Activated CD4-positive, CD25-positive, alpha-beta regulatory T cell treated with anti-CD3 and anti-CD28 coated beads, Interleukin-2, amount 50 U/mL, for 16 hours (primary cell): Measurements from ENCODE around the gene NUBP2.

Experiments
- DNase-seq: peaks from one replicate; pipeline ENCODE4 v3.0.0-alpha.2; 2020; ENCODE audit warnings: low read depth, low spot score

The NUBP2 gene

DNA sequence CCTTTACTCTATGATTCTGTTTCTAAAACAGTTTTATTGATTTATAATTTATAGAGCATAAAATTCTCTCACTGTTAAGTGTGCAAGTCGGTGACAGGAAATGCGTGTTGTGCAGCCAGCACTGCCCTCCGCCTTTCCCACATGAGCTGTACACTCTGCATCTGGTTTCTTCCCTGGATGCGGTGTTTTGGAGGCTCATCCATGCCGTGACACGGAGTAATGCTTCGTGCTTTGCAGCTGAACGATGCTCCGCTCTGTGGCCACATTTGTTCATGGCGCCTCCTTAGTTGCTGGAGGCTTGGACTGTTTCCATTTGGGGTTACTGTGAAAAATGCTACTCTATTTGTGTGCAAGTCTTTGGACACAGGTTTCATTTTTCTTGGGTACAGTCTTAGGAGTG lies 17.9 kb downstream of the NUBP2 start:
- DNase-seq = no peak

DNA sequence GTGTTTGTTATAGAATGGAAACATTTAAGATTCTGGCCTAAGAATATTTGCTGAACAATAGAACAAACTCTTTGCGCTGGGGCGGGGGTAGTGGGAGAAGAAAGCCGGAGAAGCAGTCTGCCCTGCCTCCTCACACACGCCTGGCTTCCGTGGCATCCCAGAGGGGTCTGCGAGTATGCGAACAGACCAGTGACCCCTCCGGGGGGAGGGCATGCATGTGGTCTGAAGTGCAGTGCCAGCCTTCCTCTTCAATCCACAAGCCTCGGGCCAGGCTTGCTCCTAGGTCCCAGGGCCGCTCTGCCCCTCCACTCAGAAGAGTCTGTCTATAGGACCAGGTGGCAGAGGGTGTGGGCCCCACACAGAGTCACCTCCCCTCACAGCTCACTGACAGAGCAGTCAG lies 24.9 kb downstream of the NUBP2 start:
- no peak for DNase-seq

DNA sequence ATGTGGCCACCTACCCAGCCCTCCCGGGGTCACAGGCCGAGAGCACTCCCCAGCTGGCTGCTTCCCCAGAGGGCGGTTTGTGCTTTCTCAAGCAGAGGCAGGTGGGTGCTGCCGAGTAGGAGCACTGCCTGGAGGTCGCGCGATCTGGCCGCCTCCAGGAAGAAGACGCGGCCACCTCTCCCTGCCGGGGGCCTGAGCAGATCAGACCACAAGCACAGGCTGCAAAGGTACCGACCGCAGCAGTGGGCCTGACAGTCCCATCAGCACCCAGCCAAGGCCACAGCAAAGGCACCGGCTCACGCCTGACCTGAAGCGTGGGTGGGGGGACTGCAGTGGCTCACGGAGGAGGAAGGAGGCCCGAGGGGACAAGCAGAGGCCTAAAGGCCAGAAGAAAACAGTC lies 25.9 kb downstream of the NUBP2 start:
- no peak for DNase-seq

DNA sequence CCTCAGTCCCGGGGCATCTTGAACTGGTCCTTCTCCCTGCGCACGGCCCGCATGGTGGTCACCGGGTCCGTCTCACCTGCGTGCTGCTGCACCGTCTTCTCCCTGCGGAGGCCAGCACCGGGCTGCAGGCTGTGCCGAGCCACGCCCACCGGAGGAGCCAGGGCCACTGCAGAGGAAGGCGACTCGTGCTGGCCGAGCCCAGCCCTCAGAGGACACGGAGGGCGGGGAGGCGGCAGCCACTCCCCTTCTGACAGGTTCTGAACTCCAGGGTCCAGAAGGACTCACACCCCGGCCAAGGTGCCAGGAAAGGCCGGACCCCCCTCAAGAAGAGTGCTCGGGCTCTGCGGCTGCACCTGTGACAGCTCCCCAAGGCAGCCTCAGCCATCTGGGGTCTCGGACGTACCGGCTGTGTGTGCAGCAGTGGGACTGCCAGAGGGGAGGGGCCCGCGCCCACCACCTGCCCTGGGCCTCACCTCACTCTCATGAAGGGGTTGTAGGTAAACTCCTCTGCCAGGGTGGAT lies 26.6 kb downstream of the NUBP2 start:
- no peak for DNase-seq

DNA sequence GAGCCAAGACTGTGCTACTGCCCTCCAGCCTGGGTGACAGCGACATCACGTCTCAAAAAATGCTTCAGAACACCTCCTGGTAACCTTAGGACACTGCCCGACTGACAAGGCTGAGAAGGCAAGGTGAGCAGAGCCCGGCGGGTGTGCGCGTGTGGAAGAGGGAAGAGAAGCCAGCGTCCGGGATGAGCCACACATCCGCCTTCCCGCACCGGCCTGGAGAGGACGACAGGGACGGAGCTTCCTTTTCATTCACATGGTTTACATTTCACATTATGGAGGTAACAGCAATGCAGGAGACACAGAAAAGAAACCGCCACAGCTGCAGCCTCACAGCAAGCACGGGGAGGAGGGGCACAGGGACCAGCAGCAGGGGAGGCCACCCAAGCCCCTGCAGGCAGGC lies 27.3 kb downstream of the NUBP2 start:
- DNase-seq = no peak

DNA sequence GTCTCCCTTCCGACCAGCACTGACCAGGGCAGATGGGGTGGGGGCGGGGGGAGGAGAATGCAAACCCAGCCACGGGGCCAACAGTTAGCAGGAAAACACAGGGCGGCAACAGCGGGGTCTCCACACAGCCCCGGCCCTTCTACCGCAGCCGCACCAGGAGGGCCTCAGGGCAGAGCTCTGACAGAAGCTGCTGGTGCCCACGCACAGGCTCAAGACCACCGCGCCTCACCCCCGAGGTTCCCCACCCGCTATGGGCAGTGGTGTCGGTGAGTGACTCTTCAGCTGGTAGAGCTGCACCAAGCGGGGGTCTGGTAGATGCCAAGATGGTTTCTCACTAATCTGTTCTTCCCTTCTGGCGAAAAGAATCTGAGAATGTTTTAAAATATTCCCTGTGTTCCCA lies 27.8 kb downstream of the NUBP2 start:
- DNase-seq = no peak

DNA sequence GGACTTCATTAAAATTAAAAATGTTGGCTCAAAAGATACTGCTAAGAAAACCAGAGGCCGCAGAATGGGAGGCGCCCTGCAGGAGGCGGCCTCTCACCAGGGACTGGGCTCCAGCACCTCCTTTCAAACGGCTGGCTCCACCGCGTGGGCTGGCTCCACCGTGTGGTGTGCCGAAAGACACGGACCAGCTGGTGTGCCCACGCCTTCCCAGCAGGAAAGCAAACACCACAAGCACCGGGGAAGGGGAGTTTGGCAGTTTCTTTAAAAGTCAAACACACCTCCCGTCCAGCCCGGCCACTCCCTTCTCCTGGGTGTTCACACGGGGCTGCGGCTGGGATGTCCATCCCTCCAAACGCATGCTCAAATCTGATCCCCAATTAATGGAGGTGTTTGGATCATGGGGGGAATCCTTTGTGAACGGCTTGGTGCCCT lies 30.0 kb downstream of the NUBP2 start:
- DNase-seq = no peak

DNA sequence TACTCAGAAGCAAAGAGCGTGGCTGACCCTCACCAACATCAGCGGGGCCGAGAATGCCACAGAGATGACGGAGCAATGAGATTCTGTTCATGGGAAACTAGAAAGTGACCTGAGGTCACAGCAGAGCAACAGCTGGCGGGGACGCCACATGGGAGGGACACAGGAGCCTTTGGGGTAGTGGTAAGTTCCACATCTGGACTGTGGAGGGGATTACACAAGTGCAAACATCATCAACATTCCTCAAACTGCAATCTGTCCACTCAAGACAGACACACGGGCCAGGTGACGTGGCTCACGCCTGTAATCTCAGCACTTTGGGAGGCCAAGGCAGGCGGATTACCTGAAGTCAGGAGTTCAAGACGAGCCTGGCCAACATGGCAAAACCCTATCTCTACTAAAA lies 32.7 kb downstream of the NUBP2 start:
- DNase-seq = no peak

DNA sequence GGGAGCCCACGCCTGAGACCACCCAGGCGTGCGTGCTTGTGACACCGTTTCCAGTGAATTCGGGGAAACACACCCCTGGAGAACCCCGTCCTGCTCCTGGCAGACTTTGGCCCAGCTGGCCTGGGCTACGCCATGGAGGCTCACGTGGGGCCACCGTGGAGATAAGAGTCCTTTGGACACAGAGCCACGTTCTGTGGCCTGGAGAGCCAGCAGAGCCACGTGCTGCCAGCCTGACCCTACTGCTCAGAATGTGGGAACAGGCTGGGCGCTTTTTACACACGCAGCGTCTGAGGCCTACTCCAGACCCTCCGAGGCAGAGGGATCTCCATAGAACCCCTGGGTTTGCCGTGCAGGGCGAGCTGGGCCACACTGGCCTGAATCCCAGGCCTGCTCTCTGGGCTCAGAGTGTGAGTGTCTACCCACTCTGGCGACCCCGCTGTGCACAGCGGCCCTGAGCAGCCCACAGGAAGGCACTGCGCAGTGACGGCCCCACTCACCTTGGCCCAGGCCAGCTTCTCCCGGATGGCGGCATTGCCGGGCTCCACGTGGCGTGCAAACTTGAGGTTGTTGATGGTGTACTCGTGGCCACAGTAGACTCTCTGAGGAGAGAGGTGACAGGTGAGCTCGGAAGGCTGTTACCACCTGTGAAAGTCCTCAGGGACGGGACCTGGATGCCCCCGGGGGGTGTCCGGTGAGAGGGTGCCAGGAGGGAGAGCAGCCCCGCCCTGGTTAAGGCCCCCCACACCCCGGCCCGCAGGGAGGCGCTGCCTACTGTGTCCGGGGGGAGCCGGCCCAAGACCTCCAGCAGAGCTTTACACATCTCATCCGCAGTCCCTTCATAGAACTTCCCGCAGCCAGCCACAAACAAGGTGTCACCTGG lies 33.9 kb downstream of the NUBP2 start:
- no peak for DNase-seq

DNA sequence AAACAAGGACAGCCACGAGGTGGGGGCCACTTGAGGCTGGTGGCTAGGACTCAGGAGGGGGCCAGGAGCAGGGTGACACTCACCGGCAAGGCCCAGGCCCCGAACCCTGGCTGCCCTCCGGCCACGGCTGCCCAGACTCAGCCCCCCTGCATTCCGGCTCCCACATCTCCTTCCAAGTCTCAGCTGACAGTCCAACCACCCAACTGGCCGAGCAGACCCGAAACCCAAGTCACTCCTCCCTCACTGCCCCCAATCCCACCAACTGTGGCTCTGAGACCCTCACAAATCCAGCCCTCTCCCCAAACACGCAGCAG lies 34.5 kb downstream of the NUBP2 start:
- DNase-seq = no peak

DNA sequence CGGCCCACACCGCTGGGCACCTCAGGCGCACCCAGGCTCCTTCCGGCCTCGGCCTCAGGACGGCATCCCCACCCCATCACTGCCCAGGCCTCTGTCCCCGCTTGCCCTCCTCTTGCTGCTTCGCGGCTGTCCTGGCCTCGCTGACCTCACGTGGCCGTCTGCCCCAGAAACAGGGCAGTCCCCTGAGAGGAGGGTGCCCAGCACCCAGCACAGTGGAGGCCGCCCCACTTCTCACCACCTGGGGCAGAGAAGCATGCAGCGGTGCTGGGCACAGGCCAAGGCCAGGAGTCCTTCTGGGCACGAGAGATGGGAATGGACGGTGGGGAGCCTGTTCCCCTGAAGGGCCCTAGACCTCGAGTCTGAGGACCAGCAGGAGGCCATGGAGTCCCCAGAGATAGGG lies 35.0 kb downstream of the NUBP2 start:
- no peak for DNase-seq

DNA sequence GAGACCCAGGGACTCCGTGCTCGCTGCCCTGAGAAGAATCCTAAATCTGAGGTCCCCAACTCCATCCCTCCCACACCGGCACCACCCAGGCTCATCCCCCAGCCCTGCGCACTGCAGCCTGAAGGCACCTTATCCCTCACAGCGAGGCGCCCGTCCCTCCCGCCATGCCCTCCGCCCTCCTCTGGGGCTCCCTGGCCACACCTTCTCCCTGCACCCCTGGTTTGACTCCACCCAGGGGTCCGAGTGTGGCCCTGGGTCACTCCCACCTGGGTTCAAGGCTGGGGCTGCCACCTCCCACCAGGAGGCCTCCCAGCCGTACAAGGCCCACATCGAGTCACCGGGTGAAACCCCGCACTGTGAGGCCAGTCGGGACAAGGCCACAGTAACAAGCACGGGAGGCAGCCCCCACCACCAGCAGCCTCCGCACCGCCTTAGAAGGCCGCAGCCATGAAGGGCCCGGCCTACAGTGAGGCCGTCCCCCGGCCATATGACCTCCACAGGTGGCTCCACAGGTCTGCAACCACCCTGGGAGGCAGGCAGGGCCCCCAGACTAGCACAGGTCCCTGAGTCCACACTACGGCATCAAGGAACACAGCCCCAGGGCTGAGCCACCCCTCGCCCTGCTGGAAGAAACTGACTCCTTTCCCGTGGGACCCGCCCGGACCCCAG lies 35.6 kb downstream of the NUBP2 start:
- no peak for DNase-seq

DNA sequence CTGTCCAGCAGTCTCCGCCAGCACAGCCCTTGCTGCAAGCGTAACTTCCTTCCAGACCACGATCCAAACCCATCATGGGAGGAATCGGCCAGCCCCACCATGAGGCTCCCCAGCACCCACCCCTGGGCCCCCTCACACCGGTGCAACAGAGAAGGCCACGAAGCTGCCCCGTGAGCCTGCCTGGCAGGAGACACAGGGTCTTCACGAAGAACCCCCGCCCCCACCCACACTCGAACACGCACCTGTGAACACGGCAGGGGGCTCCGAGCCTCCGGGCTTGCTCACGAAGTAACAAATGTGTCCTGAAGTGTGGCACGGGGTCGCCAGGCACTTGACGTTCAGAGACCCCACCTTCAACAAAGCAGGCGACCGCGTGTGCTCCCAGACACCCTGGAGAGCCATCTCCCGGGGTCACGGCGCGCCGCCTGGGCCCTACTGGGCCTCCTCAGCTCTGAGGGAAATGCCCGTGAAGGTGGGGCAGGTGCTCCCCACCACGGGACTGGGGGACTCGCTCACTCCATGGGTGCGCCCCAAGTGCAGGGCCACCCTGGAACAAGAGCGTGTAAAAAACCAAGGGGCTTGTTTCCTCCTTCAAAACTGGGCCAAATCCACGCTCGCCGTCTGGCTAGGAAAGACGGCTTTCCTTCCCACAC lies 36.2 kb downstream of the NUBP2 start:
- DNase-seq = no peak

DNA sequence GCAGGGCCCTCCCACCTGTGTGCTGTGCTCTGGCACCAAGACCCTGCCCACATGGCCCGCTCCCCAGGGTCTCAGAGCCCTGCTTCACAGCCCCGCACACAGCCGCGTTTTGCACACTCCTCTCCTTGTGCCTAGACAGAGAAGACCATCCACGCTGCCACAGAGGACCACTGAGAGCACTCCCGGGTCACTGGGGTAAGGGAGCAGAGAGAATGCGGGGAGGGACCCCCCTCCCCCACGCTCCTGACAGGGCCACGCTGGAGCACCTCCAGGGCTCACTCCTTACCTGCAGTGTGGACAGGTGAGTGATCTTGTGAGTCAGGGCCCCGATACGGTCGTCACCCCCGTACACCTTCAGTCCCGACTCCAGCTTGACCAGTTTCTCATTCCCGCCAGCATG lies 36.9 kb downstream of the NUBP2 start:
- no peak for DNase-seq

DNA sequence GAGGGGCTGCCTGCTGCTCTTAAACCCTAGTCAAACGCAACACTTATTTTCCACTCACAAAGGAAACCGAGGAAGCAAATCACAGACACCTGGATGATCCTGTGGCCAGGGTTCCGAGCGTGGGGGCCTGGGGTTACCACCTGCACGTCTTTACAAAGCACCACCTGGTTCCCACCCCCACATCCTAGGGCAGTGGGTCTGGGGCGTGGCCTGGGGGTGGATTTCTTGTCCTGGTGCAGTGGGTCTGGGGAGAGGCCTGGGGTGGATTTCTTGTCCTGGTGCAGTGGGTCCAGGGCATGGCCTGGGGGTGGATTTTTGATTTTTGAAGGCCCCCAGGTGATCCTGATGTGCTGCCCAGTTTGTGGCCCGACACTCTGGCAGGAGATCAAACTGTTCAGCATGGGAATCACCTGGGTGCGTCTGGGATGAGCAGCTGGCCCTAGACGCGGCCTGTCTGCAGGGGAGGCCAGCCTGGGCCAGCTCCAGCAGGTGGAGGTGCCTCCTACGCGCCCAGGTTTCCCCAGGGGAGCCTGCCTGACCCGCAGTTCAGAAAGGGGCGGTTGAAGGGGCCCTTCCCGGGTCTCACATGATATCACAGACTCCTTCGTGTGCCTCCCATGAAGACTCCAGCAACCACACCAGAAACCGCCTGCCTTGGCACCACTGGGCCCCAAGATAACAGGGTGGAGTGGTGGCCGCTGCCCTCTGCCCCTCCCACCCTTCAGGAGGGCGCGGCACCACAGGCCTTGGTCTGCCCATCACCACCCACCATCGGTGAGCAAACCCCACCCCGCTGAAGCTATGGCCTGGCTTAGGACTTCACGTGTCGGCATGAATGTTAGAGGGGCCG lies 37.6 kb downstream of the NUBP2 start:
- DNase-seq = no peak

DNA sequence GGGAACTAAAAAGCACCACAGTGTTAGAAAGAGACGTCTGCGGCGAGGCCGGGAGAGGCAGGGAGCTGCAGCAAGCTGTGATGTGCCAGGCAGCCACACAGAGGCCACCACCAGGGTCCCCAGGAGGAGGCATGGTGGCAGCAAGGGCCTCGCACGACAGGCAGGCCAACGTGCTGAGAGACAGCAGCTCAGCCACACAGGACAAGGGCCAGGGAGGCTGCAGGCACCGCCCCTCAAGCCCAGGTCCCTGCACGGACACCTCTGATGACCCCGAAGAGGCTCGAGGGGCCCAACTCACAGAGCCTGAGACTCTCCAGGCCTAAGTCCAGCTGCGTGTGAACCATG lies 38.2 kb downstream of the NUBP2 start:
- DNase-seq = no peak

DNA sequence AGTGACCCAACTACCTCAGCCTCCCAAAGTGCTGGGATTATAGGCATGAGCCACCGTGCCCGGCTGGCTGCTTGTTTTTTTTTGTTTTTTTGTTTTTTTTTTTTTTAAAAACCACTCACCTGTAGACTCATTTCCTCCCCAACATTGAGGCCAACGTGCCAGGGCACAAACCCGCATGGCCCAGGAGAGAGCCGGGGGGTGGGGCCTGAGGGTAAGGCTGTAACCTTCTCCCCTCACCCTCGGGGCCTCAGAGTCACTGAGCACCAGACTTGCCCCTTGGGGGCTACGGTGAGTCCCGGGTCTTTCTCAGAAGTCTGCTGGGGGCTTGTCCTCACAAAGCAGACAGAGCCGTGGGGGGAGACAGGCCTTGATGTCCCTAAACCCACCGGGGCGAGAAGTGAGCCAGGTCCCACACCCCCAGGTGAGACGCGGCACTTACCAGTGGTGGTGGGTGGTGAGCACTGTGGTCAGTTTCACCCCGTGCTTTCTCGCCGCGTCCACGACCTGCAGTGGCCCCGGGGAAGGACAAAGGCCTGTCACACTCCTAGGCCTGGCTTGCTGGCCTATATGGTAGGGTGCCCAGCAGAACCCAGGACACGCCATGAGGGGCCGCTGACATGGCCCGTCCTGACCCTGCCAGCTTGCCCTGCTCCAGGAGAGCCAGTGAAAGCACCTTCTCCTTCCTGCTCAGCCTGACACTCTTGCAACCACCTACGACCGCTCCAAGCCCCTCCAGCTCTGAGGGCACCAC lies 39.3 kb downstream of the NUBP2 start:
- DNase-seq = no peak

DNA sequence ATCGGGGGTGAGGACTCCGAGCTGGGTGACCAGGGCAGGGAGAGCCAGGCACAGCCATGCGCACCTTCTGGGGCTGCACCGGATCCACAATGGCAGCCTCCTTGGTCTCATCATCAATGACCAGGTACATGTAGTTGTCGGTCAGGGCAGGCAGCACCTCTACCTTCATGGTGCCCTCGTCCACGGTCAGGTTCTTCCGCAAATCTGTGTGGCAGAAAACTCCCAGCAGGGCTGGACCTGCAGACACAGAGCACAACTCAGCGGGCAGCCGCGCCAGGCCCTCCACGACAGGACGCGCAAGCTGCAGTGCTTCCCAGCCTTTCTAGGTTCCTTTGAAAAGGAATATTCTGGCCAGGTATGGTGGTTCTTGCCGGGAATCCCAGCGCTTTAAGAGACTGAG lies 40.0 kb downstream of the NUBP2 start:
- DNase-seq = no peak

DNA sequence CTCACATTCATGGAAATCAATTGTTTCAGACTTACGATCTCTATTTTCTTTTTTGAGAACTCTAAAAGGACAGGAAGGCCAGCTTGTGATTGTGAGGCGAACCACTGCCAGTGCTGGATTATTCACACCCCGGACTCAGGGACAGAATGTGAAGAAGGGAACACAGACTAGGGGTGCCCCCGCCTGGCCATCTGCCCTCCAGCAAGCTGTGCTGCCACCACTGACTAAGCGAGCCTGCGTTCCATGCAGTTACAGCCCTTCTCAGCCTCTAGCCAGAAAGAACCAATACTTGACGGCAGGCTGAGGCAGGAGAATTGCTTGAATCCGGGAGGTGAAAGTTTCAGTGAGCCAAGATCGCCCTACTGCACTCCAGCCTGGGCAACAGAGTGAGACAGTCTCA lies 41.1 kb downstream of the NUBP2 start:
- DNase-seq = no peak

DNA sequence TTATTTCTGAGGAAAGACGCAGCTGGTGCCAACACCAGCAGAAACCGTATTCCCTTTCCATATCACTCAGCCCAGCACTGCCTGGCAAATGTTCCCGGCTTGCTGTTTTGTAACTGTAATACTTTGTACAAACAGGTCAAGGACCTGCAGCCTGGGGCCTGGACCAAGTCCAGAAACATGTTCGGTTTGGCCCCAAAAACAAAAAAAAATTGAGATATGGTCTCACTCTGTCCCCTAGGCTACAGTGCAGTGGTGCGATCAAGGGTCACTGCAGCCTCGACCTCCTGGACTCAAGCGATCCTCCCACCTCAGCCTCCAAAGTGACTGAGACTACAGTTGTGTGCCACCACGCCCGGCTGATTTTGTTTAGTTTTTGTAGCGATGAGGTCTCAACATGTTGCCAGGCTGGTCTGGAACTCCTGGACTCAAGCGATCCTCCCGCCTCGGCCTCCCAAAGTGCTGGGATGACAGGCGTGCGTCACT lies 42.7 kb downstream of the NUBP2 start:
- DNase-seq = no peak
